Psoas muscle (tissue), 8 donors: ENCODE data around the gene TIFAB. TPM values are rescaled to one million over a fixed set of nuclear protein-coding genes. Genes with fewer than 3 reads are reported as not detected.

Experiments used
- ATAC-seq, 4 donors: fragments of 200-7000 bp; cut with Tn5 transposase; one replicate each; pipeline ENCODE4 v1.9.1; 2020; ENCODE audit warnings: moderate library complexity in 3 of 4, mild to moderate bottlenecking in 2 of 4
- DNase-seq, 2 donors: peaks; one replicate each; pipeline ENCODE4 v3.0.0-alpha.2; 2020
- H3K27ac ChIP-seq: fragments of 200-600 bp; one replicate; pipeline ENCODE4 v1.8.0; 2022
- H3K27me3 ChIP-seq, 3 donors: fragments of 200-600 bp in 1 of 3; one replicate each; pipeline versions ENCODE4 v1.6.1 to v1.8.0; 2013 to 2022; ENCODE audit warnings: low read length in 2 of 3, mild to moderate bottlenecking in 2 of 3, moderate library complexity in 1 of 3; ENCODE audit not compliant: insufficient read depth in 3 of 3
- H3K36me3 ChIP-seq, 2 donors: fragments of 200-600 bp in 1 of 2; one replicate each; pipeline versions ENCODE4 v1.6.1 to v1.8.0; 2013 to 2022; ENCODE audit warnings: low read depth in 1 of 2, mild to moderate bottlenecking in 1 of 2, moderate library complexity in 1 of 2; ENCODE audit not compliant: insufficient read depth in 1 of 2
- H3K4me1 ChIP-seq: fragments of 200-600 bp; one replicate; pipeline ENCODE4 v1.8.0; 2022
- H3K4me3 ChIP-seq: fragments of 200-600 bp; one replicate; pipeline ENCODE4 v1.8.0; 2022; ENCODE audit warnings: mild to moderate bottlenecking
- H3K9me3 ChIP-seq: fragments of 200-600 bp; one replicate; pipeline ENCODE4 v1.8.0; 2022
- WGBS, 3 donors: extraction: QIAGEN DNeasy Blood & Tissue Kit; methylation state at CpG; one replicate each; pipeline versions ENCODE4 v1.1.6 to v1.1.7; 2013; 5-methylcytosine and 5-hydroxymethylcytosine counted together
- intact Hi-C, 2 donors: fragments of 100-400 bp; cut with DNase I; formaldehyde crosslinking; loops; one replicate each; pipeline versions ENCODE4 v1.11.0 to v1.14.2; 2022
- polyA plus RNA-seq, 3 donors: library from polyadenylated mRNA; stranded (reverse); fragments of 200-250 nt; gene quantifications; one replicate each; pipeline ENCODE4 v1.2.3, GENCODE V29; 2013
- total RNA-seq, 4 donors: library from RNA; stranded (reverse); fragmentation: NEBNext Ultra II Directional in 2 of 4; extraction: Animal tissue kit (Norgen Biotek cat#: 25700) in 2 of 4; gene quantifications; one replicate each; pipeline versions ENCODE4 v1.2.1 to v1.2.4, GENCODE V29; 2021 to 2023
- TF ChIP-seq, protein P1 (sequence below): fragments of 200-600 bp; IDR thresholded peaks from one replicate; pipeline ENCODE4 v1.8.0; 2022; ENCODE audit warnings: antibody characterized with exemption
- donor health status: healthy with polysubstance abuse.
- donor health status: DM: no; HTN: no; CAD: no; lungs with moderate emphysema.
- donor health status: Bipolar disorder and iron deficiency.
- donor health status: healthy.
- donor health status: DM: yes; HTN: yes; CAD: no.
- donor health status: DM: no; HTN: no; CAD: no.
- donor health status: DM: no; HTN: no; CAD: no.
- donor health status: DM: yes; HTN: yes; CAD: no.

The TIFAB gene
- total and polyA plus RNA-seq, 7 donors: under 0.01 TPM; not detected in 6

DNA sequence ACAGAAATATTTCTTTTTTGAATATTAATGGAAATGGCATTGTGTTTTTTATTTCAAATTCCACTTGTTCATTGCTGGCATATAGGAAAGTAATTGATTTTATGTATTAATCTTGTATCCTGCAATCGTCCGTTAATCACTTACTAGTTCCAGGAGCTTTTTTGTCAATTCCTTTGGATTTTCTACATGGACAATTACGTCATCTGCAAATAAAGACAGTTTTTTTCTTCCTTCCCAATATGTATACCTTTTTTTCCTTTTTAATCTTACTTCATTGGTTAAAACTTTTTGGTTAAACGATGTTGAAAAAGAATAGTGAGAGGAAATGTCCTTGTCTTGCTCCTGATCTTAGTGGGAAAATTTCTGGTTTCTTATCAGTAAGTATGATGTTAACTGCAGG is 1.5 kb upstream of the TIFAB start:
- intact Hi-C loops: no loop called here
- Histone ChIP-seq H3K4me1 (no peaks in the 10 kb centered on the region), H3K4me3 (no peak overlapping the region), H3K9me3 (no peaks in the 10 kb centered on the region), H3K27ac (no peak overlapping the region), H3K36me3 (no peaks in the 10 kb centered on the region), H3K27me3 (no peaks in the 10 kb centered on the region)
- ATAC-seq (no peak), DNase-seq (no peak)
- TF ChIP-seq, protein P1, sequence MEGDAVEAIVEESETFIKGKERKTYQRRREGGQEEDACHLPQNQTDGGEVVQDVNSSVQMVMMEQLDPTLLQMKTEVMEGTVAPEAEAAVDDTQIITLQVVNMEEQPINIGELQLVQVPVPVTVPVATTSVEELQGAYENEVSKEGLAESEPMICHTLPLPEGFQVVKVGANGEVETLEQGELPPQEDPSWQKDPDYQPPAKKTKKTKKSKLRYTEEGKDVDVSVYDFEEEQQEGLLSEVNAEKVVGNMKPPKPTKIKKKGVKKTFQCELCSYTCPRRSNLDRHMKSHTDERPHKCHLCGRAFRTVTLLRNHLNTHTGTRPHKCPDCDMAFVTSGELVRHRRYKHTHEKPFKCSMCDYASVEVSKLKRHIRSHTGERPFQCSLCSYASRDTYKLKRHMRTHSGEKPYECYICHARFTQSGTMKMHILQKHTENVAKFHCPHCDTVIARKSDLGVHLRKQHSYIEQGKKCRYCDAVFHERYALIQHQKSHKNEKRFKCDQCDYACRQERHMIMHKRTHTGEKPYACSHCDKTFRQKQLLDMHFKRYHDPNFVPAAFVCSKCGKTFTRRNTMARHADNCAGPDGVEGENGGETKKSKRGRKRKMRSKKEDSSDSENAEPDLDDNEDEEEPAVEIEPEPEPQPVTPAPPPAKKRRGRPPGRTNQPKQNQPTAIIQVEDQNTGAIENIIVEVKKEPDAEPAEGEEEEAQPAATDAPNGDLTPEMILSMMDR: no peak
- WGBS, 3 donors: 71 to 90% (median 89%) methylated on average over 4 of the region's 4 CpGs

DNA sequence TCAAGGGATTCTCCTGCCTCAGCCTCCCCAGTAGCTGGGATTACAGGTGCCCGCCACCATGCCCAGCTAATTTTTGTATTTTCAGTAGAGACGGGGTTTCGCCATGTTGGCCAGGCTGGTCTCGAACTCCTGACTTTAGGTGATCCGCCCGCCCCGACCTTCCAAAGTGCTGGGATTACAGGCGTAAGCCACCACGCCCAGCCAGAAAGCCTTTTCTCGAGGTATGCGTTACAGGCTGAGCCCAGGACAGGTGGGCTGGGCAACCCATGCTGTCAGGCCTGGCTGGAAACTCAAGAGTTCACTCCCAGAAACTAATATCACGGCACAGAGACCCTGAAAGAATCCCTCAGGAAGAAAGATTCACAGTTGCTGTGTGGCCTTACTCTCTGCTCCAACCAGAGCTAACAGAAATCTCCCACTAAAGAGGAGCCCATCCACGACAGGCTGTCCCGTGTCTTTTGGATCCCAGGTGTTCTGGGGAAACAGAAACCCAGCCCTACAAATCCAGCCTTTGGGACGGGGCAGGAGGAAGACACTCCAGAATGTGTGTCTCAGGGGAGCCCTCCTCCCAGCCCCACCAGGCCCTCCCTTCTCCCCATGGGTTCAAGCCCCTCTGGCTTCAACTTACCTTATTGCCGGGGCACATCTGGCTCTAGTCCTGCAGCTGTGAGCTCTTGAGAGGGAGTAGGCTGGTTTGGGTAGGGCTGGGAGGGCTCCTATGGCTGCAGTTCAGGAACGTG is 400 bp downstream of the TIFAB start:
- Histone ChIP-seq H3K9me3 (no peaks in the 10 kb centered on the region), H3K36me3 (no peaks in the 10 kb centered on the region), H3K27ac (no peak overlapping the region), H3K27me3 (no peaks in the 10 kb centered on the region), H3K4me3 (no peak overlapping the region), H3K4me1 (no peaks in the 10 kb centered on the region)
- 78 to 82% (median 81%) methylated on average over 16 to 17 of the region's 17 CpGs for whole genome bisulfite sequencing, 3 donors
- DNase-seq: no peak
- no peak for ATAC-seq
- intact Hi-C loops: no loop called here
- TF ChIP-seq, protein P1: no peak

- Histone ChIP-seq H3K4me1 (no peaks in the 10 kb centered on the region), H3K27ac (no peak overlapping the region), H3K9me3 (no peaks in the 10 kb centered on the region), H3K36me3 (no peaks in the 10 kb centered on the region), H3K4me3 (no peak overlapping the region), H3K27me3 (no peaks in the 10 kb centered on the region)
- no peak for ATAC-seq
- DNase-seq: no peak
- 94 to 95% (median 94%) methylated on average over 2 of the region's 2 CpGs for WGBS, 3 donors
- intact Hi-C loops: no loop called here
- TF ChIP-seq, protein P1: no peak
These were observed 1.2 kb downstream of the TIFAB start for GRCh38 chr5:135450952-135451351.

DNA sequence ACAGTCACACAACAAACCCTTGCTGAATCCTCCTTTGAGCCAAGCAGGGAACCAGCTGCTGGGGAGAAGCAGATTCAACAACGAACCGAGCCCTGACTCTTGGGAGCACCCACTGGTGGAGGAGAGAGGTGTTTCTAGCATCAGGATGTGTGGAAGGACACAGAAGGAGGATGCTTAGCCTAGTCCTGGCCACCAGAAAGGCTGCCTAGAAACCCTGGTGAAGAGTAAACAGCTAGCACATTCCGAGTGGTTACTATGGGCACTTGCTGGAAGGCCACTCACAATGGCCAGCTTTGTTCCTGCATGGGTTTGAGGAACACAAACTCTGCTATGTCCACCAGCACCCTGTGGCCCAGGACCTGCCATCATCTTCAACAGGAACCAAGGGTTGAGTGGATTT is 1.8 kb downstream of the TIFAB start:
- DNase-seq (no peak), ATAC-seq (no peak)
- H3K4me1 ChIP-seq: no peaks in the 10 kb centered on the region
- no peaks in the 10 kb centered on the region for H3K9me3 ChIP-seq
- TF ChIP-seq, protein P1: no peak
- intact Hi-C loops: no loop called here
- no peak overlapping the region for H3K27ac ChIP-seq
- no peaks in the 10 kb centered on the region for H3K27me3 ChIP-seq
- H3K36me3 ChIP-seq: no peaks in the 10 kb centered on the region
- no peak overlapping the region for H3K4me3 ChIP-seq
- 72 to 80% (median 77%) methylated on average over 3 of the region's 3 CpGs for WGBS, 3 donors

DNA sequence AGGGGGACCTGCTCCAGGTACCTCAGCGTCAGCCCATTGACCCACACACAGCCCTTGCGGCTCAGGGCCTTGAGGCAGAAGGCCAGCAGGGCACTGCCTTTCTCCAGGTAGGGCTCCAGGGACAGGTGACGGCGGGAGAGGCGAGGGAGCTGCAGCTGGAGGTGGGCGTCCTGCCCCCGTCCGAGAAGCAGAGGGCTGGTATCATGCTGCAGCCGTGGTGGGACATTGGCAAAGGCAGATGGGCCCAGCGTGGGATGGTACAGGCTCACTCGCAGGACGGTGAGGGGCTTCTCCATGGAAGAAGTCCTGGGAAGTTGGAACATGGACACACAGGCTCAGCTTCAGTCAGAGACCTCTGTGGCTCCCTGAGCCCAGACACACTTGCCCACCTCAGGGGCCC is 2.5 kb downstream of the TIFAB start:
- DNase-seq (no peak), ATAC-seq (no peak)
- Histone ChIP-seq H3K4me3 (no peak overlapping the region), H3K4me1 (no peaks in the 10 kb centered on the region), H3K27me3 (no peaks in the 10 kb centered on the region), H3K9me3 (no peaks in the 10 kb centered on the region), H3K27ac (no peak overlapping the region), H3K36me3 (no peaks in the 10 kb centered on the region)
- WGBS, 3 donors: 90 to 92% (median 91%) methylated on average over 12 of the region's 12 CpGs
- TF ChIP-seq, protein P1: no peak
- intact Hi-C loops: no loop called here
